IPS-NIHi11 (cell line): Measurements from ENCODE around the gene HECW1.

Experiments
- DNase-seq: peaks from one replicate; pipeline ENCODE4 v3.0.0; 2012; ENCODE audit warnings: mixed read lengths, low spot score

The HECW1 gene

DNA sequence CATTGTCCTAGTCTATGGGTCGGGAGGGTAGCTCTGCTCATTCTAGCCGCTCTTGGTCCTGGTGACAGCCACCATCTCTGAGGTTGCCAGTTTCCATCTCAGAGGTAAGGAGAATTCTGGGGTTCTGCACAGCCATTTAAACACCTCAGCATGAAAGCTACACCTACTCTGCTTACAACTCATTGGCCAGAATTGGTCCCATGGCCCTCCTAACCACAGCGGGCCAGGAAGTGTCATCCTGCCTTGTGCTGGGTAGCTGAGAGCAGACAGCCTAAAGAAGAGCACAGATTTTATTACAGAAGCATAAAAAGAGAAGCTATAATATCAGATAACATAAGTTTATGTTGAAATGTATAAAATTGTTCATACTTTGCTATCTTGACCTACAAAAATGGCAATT lies 152.7 kb downstream of the HECW1 start:
- DNase-seq = no peak

DNA sequence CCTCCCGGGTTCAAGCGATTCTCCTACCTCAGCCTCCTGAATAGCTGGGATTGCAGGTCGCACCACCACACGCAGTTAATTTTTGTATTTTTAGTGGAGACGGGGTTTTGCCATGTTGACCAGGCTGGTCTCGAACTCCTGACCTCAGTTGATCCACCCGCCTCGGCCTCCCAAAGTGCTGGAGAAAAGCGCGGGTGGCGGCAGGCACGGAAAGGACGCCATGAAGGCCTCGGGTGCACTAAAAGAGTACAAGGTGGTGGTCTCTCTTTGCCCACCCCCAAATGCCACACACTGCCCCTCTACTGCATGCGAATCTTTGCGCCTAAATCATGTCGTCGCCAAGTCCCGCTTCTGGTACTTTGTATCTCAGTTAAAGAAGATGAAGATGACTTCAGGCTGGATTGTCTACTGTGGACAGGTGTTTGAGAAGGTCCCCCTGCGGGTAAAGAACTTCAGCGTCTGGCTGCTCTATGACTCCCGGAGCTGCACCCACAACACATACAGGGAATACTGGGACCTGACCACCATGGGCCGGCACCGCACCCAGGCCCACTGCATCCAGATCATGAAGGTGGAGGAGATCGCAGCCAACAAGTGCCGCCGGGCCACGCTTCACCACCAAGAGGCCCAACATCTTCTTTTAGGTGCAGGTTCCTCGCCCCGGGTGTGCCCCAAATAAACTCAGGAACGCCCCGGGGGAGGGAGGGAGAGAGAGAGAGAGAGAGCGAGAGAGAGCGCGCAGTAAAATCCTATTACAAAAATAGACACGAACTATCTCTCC lies 161.7 kb downstream of the HECW1 start:
- DNase-seq = no peak

DNA sequence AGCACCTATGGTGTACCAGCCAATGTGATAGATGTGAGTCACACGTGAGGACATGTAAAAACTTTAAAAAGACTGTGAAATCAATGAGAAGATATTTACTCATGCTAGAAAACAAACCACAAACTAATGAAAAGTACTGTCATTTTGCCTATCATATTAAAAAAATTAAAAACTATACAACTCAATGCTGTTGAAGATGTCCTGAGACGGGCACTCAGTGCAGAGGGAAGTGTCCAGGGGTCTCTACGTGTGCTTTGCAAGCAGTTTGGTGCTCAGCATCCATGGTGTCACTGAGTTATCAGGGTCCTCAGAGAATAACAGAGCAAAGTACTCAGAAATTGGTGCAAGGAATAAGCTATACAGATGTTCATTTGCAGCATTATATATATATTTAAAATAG lies 162.3 kb downstream of the HECW1 start:
- no peak for DNase-seq

DNA sequence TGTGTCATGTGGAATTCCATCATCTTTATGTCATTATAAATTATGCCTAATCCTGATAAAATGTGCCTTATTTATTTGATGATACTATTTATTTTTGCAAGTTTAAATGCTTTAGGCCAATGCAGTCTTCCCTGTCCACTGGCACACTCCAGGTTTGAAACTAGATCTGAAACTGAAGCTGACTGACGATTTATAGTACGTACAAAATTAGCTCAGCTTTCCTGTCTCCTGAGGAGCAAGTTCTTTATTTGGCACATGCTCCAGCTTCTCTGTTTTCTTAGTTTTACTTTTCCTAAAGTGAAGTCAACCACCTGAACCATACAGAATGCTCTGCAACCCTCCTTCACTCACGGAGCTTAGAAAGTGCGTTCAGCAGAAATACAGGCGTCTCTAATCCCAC lies 164.1 kb downstream of the HECW1 start:
- DNase-seq = no peak

DNA sequence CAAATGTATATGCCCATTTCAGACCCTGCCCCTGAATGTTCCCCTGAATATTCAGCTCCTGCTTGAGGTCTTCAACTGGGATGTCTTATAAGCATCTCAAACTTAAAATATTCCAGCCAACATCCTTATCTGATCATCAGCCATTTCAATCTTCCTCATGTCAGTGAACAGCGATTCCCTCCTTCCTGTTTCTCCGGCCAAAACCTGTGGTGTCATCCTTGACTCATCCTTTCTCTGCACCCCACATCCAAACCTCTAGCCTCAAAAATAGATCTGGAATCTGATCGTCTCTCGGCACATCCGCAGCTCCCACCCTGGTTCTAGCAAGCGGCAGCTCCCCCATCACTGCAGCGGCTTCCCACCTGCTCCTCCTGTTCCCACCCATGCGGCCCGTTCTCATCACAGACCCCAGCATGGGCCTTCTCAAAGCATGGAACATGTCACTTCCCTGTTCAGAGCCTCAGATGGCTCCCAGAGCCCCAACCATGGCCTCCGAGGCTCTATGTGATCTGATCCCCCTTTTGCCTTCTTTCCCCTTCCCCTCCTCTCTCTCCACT lies 165.7 kb downstream of the HECW1 start:
- DNase-seq = no peak

DNA sequence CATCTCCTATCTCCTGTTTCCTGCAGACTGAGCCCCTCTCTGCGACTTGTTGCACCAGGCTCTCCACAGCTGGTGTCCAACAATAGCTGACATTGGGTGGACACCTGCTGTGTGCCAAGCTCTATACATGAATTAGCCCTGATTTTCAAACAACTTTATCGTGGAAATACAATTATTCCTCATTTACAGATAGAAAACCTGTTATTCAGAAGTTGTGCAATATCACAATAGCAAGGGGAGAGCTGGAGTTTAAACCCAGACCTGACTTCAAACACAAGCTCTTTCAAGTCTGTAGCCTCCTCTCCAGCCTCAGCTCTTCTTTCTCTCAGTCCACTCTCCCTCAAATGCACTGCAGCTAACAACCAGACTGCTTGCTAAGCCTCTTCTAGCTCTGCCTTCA lies 168.8 kb downstream of the HECW1 start:
- no peak for DNase-seq

DNA sequence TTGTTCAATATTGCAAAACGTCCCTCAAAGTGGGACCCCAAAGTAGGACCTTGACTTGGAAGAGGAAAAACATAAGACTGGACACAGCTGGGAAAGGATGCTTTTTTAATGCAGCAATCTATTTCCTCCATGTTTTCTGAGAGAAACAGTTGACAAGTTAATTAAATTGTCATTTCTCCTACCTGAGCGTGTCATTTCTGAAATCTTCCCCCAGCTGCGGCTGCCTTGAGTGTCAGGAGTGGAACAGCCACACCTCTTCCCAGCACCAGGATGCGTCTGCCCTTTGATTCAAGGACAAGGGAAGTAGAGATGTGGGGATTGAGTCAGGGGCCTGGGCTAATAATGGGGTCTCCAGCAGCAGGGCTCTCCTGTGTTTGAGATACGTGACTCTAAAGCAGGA lies 171.3 kb downstream of the HECW1 start:
- DNase-seq = no peak

DNA sequence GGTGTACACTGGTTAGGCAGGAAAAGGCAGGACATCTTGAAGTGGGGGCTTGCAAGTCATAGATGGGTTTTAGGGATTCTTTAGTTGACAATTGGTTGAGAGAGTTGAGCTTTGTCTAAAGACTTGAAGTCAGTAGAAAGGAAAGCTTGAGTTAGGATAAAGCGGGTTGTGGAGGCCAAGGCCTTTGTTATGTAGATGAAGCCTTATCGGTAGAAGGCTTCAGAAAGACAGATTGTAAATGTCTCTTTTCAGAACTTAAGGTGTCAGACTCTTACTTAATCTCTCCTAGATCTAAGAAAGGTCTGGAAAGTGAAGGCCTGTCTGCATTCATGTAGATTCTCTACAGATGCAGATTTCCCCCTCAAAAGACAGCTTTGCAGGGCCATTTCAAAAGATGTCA lies 177.4 kb downstream of the HECW1 start:
- DNase-seq = no peak

DNA sequence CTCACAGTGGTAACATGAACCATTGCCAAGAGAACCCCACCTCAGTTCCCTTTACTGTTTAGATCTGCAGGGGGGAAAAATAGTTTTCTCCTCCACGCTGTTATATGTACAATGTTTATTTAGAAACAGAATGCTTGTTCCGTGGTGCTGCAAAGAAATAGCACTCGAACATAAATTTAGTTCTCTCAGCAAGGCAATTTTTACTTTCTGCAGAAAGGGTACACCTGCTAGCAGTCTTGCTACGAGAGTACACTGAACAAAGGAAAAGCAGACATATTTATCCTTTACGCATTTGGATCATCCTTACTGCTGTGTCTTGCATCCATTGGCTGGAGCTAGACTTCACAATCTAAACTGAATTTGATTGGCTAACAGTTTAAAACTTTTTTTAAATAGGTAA lies 178.5 kb downstream of the HECW1 start:
- no peak for DNase-seq

DNA sequence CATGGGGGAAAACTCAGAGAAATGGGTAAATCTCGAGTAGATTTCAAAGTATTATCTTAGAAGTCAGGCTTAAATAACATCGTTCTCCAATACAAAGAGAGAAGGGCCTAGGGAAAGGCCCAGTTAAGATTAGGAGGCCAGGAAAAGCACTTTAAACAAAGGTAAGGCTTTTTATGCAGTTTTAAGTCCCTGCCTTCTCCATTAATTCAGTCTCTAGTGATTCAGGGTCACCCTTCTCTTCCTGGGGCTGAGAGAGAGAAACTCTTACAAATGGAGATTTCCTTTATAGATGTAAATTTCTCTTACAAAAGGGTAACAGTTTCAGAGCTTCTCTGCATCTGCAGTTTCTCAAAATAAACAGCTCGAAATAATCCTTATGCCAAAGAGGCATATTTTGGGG lies 179.3 kb downstream of the HECW1 start:
- DNase-seq = no peak

DNA sequence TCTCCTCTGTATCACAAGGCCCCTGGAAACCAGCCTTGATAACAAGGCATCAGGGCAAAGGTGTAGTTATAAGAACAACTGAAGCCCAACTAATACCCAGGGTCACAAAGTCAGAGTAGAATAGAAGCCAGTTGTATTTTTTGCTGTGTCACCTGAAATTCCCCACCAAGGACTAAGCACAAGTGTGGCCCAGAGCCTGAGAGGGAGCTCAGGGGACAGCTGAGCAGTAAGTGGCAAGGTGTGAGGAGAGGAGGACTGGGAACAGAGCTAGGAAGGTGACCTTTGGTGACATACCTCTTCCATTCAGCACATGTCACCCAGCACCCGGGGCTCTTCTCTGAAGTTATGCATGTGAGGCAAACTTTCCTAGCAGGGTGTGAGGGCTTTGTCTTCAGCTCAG lies 179.9 kb downstream of the HECW1 start:
- no peak for DNase-seq

DNA sequence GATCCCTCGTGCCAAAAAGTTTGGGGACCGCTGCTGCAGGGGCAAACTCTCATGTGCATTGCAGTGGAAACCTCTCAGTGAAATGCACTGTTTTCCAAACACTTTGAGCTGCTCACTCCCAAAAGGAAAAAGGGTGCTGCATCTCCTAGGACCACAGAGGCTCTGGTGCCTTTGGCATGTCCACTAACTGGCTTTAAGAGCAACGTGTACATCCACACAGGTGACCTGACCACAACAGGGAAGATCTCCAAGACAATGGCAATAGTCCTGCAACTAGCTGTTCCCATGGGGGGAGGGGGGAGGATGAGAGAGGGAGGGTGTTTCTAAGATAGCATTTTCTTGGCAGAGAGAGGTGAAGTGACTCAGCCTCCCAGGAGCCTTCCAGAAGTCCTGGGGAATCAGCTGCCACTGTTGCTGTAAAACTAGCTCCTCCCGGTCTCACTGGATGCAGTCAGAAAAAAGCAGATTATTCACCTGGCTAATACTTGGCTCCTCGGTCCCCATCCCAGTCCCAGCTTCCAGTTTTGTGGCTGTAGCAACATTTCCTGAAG lies 181.7 kb downstream of the HECW1 start:
- DNase-seq = no peak

DNA sequence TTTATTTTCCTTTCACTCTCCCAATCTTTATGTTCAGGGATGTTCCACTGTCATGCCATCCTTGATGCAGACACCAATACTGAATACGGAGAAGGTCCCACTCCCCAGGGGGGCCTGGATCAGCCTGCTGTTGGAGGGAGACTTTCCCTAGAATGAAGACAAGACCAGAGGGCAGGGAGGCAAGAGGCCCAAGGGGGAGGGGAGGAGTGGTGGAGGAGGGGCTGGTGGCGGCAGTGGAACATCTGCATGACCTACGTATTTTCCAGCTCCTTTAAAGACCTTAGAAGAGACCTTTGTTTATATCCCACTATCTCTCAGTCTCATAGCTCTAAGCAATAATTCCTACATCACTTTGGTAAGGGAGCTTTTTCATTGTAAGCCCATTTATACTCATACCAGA lies 183.0 kb downstream of the HECW1 start:
- DNase-seq = peak; percentile 38

DNA sequence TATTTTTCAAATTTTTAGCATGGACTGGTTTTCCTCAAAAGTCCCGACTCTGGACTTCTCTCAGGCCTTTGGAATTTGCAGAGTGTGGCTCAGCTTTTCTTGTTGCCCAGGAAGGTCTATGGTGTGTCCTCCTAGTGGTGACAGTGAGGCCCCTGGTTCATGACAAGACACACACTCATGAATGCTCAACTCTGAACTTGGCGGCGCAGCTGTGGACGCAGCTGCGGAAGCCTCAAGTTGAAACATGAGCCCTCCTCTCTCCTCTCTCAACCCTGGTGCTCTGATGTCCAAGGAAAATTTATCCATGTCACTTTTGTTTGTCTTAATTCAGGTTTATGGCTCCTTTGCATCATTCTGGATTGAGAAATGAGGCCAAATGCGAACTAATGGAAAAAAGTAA lies 183.9 kb downstream of the HECW1 start:
- DNase-seq = no peak

DNA sequence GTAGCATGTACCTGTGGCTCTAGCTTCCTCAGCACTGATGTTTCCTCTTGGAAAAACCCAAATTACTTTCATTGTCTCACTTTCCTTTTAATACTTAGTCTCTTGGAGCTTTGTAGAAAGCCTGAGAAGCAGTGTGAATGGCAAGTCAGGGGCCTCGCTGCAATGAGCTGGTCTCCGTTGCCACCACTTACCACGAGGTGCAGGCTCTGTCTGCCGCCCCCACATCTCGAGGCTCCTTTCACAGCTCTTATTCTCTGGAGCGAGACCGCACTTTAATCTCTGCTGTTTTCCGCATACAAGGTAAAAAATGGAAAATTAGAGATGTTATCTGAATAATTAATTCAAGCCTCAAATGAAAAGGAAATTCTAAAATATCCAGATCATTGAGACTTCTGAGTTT lies 186.2 kb downstream of the HECW1 start:
- no peak for DNase-seq

DNA sequence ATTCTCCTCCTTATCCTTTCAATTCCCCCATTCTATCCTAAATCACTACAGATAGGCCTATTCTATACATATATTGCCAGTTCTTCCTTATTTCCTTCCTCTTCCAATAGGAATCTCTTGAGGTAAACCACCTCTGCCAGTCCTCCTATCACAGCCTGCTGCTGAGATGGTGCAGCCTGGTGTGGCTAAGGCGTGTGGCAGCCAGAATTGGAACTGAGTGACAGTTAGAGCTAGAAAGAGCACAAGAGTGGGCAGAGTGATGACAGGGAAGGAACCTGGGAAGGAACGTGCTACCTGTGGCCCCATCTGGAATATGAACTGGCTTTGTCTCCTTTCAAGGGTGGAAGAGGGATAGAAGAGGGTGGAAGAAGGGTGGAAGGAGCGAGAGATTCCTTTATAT lies 187.7 kb downstream of the HECW1 start:
- no peak for DNase-seq

DNA sequence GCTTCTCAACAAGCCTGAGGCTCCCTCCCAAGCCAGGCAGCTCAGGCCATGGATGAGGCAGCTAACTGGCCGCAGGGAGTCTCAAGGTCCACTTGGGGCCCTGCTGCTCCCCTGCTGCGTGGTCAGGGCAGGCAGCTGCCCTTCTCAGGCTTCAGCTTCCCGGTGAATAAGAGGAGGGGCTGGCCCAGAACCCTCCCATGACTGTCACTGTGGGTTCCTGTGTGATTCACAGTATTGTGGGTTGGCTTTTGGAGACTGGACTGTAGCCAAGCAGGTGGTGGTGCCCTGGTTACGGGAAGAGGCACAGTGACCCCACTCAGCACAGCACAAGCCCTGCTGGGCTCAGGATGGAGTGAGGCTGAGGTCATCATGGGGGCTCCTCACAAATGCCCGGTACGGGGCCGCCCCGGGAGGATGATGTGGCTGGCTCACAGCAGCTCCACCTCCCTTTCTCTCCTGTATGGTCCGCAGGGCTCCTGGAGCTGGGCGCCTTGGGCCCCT lies 189.8 kb downstream of the HECW1 start:
- peak; percentile 35 for DNase-seq

DNA sequence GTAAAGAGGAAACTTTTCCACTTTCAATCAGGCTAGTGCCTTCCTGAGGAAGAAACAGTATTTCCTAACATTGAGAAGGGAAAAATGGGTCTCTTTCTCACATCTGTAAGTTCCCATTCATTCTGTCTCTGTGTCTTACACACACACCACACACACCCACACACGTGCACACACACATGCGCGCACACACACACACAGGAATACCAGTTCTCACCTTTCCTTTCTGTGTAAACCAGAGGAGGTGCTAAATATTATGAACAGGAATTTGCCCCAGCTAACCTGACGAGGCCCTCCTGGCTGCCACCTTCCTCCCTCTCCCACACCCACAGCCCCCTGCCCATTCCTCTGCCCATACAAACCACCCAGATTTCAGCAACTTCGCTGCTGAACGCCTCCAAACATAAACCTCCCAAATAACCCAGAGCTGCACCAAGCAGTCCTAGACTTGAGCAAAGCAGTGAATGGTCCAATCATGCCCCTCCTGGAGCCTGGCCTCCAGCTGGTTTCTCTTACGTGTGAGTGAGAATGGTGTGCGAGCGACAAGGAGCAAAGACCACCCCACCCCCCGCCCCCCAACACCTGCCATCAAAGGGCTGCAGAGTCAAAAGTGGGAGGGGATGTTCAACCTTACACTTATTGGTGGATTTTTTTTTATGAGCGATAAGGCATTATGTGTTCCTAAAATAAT lies 190.5 kb downstream of the HECW1 start:
- no peak for DNase-seq

DNA sequence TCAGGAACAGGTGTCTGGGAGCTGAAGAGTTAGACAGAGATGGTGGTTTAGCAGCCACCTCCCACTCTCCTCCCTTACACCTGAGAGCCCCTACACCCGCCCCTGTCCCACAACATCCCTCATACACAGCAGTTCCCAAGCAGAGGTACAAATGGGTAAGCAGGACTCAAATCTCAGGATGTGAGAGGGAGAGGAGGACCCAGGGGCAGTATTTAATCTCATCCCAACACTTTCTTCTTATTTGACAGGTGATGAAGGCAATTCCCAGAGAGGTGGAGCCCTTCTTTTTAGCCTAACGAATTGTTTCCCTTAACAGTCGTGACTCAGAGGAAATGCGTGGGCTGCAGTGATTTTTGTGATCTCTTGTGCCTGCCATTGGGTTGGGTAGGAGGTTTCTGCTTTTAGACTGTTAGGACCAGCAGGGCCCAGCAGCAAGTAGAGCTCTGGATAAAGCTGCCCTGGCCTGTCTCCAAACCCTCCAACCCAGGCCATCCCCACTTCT lies 191.3 kb downstream of the HECW1 start:
- no peak for DNase-seq

DNA sequence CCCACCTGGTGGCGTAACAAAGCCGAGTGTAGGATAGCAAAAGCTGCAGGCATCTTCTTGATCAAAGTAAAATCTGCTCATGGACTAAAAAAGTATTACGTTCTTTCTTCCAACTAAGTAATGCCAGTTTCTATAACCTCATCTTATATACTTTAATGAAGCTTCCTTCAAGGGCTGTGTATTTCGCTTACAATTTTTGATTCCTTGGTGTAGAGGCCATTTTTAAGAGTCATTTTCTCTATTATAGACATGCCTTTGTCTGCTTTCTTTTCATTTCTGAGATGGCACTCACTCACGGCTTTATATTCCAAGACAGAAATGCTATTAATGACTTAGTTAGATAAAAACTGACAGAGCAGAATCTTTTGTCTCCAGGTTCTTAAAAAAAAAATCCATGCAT lies 194.0 kb downstream of the HECW1 start:
- no peak for DNase-seq

DNA sequence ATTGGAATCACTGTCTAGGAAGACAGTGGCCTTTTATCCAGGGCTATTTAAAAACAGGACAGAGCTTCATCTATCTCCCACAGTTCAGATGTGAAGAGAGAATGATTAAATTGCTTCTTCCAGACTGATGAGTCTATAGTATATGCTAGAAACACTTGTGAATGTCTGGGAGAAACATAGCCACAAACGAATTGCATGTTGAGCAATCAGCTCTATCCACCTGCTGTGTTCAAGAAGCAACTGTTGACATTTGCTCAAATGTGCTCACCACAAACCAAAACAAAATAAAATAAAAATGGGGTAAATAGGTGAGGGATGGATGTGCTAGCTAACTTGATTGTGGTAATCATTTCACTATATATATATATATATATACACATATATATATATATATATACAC lies 195.1 kb downstream of the HECW1 start:
- DNase-seq = no peak

DNA sequence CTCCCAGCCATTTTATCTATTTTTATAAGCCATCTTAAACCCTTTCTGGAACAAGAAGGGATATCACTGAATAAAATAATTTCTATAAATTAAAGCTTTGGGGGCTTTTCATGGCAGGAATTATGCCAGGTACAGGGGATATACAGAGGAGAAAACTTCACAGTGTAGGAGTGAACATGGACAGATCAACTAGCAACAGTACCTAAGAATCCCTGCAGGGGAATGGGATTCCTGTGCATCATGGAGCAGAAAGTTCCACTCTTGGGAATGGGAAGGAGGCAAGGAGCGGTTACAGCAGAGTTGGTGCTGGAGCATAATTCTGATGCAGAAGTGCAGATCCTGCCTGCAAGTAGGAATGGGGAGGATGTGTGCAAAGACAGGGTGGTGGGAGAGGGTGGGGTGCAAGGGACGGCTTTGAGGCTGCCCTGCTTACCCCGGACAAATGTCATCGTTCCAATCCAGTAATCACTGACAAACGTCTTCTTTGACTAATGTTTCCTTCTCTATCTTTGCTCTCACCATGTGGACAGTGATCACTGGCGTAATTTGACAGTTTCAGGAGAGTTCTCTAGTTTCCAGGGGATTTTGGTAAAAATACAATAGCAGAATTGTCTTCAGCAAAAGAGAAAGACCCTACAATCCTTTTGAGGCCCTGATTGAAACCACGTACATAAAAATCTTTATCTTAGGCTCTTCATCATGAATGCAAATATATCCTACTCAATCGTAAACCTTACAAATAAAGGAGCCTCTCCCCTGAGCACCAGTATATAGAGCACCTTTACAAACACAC lies 196.7 kb downstream of the HECW1 start:
- no peak for DNase-seq
